HEK293 (cell line): ENCODE results near the gene TGOLN2.

Experiments
- ELK4 ChIP-seq: IDR thresholded peaks from 2 replicates; pipeline ENCODE4 v1.6.1; 2011; ENCODE audit warnings: mild to moderate bottlenecking, low read depth, low read length, borderline replicate concordance
- GFI1B ChIP-seq: fragments of 450-650 bp; formaldehyde crosslinking; IDR thresholded peaks from 2 replicates; pipeline ENCODE4 v1.5.1; 2016; ENCODE audit warnings: missing biosample characterization, missing genetic modification characterization
- HOXA7 ChIP-seq: sonication (generic); formaldehyde crosslinking; IDR thresholded peaks from 2 replicates; pipeline ENCODE4 v1.8.1; 2022; ENCODE audit warnings: missing genetic modification reagents, borderline replicate concordance
- MZF1 ChIP-seq: fragments of 450-650 bp; formaldehyde crosslinking; IDR thresholded peaks from 2 replicates; pipeline ENCODE4 v1.5.1; 2017; ENCODE audit warnings: missing biosample characterization, missing genetic modification characterization, borderline replicate concordance
- RBAK ChIP-seq: fragments of 450-650 bp; formaldehyde crosslinking; IDR thresholded peaks from 2 replicates; pipeline ENCODE4 v1.5.1; 2016; ENCODE audit warnings: missing biosample characterization, missing genetic modification characterization
- REPIN1 ChIP-seq: fragments of 450-650 bp; formaldehyde crosslinking; IDR thresholded peaks from 2 replicates; pipeline ENCODE4 v1.5.1; 2017; ENCODE audit warnings: missing biosample characterization, missing genetic modification characterization, low read depth
- WT1 ChIP-seq: fragments of 450-650 bp; formaldehyde crosslinking; IDR thresholded peaks from 2 replicates; pipeline ENCODE4 v1.5.1; 2016; ENCODE audit warnings: missing biosample characterization, missing genetic modification characterization
- ZBTB1 ChIP-seq: fragments of 450-650 bp; formaldehyde crosslinking; IDR thresholded peaks from 2 replicates; pipeline ENCODE4 v1.5.1; 2016; ENCODE audit warnings: missing biosample characterization, missing genetic modification characterization
- ZBTB48 ChIP-seq: fragments of 450-650 bp; formaldehyde crosslinking; IDR thresholded peaks from 2 replicates; pipeline ENCODE4 v1.5.1; 2016; ENCODE audit warnings: missing biosample characterization, missing genetic modification characterization
- ZFP3 ChIP-seq: fragments of 450-650 bp; formaldehyde crosslinking; IDR thresholded peaks from 2 replicates; pipeline ENCODE4 v1.5.1; 2016; ENCODE audit warnings: low read depth, missing biosample characterization, missing genetic modification characterization
- ZFP41 ChIP-seq: fragments of 450-650 bp; formaldehyde crosslinking; IDR thresholded peaks from 2 replicates; pipeline ENCODE4 v1.5.1; 2016; ENCODE audit warnings: missing biosample characterization, missing genetic modification characterization, borderline replicate concordance
- ZNF138 ChIP-seq: fragments of 450-650 bp; formaldehyde crosslinking; IDR thresholded peaks from 2 replicates; pipeline ENCODE4 v1.5.1; 2016; ENCODE audit warnings: missing biosample characterization, missing genetic modification characterization, borderline replicate concordance
- ZNF202 ChIP-seq: fragments of 450-650 bp; formaldehyde crosslinking; IDR thresholded peaks from 2 replicates; pipeline ENCODE4 v1.5.1; 2016; ENCODE audit warnings: missing biosample characterization, missing genetic modification characterization, borderline replicate concordance
- ZNF391 ChIP-seq: fragments of 450-650 bp; formaldehyde crosslinking; IDR thresholded peaks from 2 replicates; pipeline ENCODE4 v1.5.1; 2016; ENCODE audit warnings: low read depth, missing biosample characterization, missing genetic modification characterization, borderline replicate concordance
- ZNF404 ChIP-seq: fragments of 450-650 bp; formaldehyde crosslinking; IDR thresholded peaks from 2 replicates; pipeline ENCODE4 v1.5.1; 2017; ENCODE audit warnings: missing biosample characterization, missing genetic modification characterization
- ZNF416 ChIP-seq: fragments of 450-650 bp; formaldehyde crosslinking; IDR thresholded peaks from 2 replicates; pipeline ENCODE4 v1.5.1; 2016; ENCODE audit warnings: missing biosample characterization, missing genetic modification characterization
- ZNF426 ChIP-seq: fragments of 450-650 bp; formaldehyde crosslinking; IDR thresholded peaks from 2 replicates; pipeline ENCODE4 v1.5.1; 2017; ENCODE audit warnings: missing biosample characterization, missing genetic modification characterization, mild to moderate bottlenecking, inconsistent platforms, moderate library complexity
- ZNF48 ChIP-seq: fragments of 450-650 bp; formaldehyde crosslinking; IDR thresholded peaks from 2 replicates; pipeline ENCODE4 v1.5.1; 2016; ENCODE audit warnings: missing biosample characterization, missing genetic modification characterization
- ZNF548 ChIP-seq: fragments of 450-650 bp; formaldehyde crosslinking; IDR thresholded peaks from 2 replicates; pipeline ENCODE4 v1.5.1; 2016; ENCODE audit warnings: missing biosample characterization, missing genetic modification characterization
- ZNF558 ChIP-seq: fragments of 450-650 bp; formaldehyde crosslinking; IDR thresholded peaks from 2 replicates; pipeline ENCODE4 v1.5.1; 2016; ENCODE audit warnings: missing biosample characterization, missing genetic modification characterization
- ZNF560 ChIP-seq: fragments of 450-650 bp; formaldehyde crosslinking; IDR thresholded peaks from 2 replicates; pipeline ENCODE4 v1.5.1; 2017; ENCODE audit warnings: missing biosample characterization, missing genetic modification characterization, borderline replicate concordance
- ZNF580 ChIP-seq: fragments of 450-650 bp; formaldehyde crosslinking; IDR thresholded peaks from 2 replicates; pipeline ENCODE4 v1.5.1; 2016; ENCODE audit warnings: missing biosample characterization, missing genetic modification characterization
- ZNF626 ChIP-seq: fragments of 450-650 bp; sonication (Bioruptor Pico); formaldehyde crosslinking; IDR thresholded peaks from 2 replicates; pipeline ENCODE4 v1.5.1; 2018; ENCODE audit warnings: missing biosample characterization, missing genetic modification characterization, inconsistent platforms
- ZNF639 ChIP-seq: fragments of 450-650 bp; formaldehyde crosslinking; IDR thresholded peaks from 2 replicates; pipeline ENCODE4 v1.5.1; 2016; ENCODE audit warnings: missing biosample characterization, missing genetic modification characterization
- ZNF747 ChIP-seq: fragments of 450-650 bp; formaldehyde crosslinking; IDR thresholded peaks from 2 replicates; pipeline ENCODE4 v1.5.1; 2016; ENCODE audit warnings: missing biosample characterization, missing genetic modification characterization
- ZNF768 ChIP-seq: fragments of 450-650 bp; formaldehyde crosslinking; IDR thresholded peaks from 2 replicates; pipeline ENCODE4 v1.5.1; 2018; ENCODE audit warnings: missing biosample characterization, mild to moderate bottlenecking, missing genetic modification characterization
- ZNF776 ChIP-seq: fragments of 450-650 bp; formaldehyde crosslinking; IDR thresholded peaks from 2 replicates; pipeline ENCODE4 v1.5.0; 2017; ENCODE audit warnings: missing biosample characterization, missing genetic modification characterization, borderline replicate concordance
- ZSCAN23 ChIP-seq: fragments of 450-650 bp; formaldehyde crosslinking; IDR thresholded peaks from 2 replicates; pipeline ENCODE4 v1.5.1; 2016; ENCODE audit warnings: missing biosample characterization, missing genetic modification characterization
- ZSCAN4 ChIP-seq: fragments of 450-650 bp; formaldehyde crosslinking; IDR thresholded peaks from 2 replicates; pipeline ENCODE4 v1.5.1; 2017; ENCODE audit warnings: missing biosample characterization, missing genetic modification characterization
- TF ChIP-seq, protein P1 (sequence below): fragments of 450-650 bp; formaldehyde crosslinking; optimal IDR thresholded peaks from 2 replicates; pipeline ENCODE3; 2016; ENCODE audit warnings: missing biosample characterization, mild to moderate bottlenecking, missing genetic modification characterization
- TF ChIP-seq, protein P2 (sequence below): fragments of 450-650 bp; formaldehyde crosslinking; IDR thresholded peaks from 2 replicates; pipeline ENCODE4 v1.5.1; 2016; ENCODE audit warnings: missing biosample characterization, missing genetic modification characterization
- TF ChIP-seq, protein P3 (sequence below): fragments of 450-650 bp; formaldehyde crosslinking; IDR thresholded peaks from 2 replicates; pipeline ENCODE4 v1.5.1; 2016; ENCODE audit warnings: missing biosample characterization, missing genetic modification characterization

The TGOLN2 gene

DNA sequence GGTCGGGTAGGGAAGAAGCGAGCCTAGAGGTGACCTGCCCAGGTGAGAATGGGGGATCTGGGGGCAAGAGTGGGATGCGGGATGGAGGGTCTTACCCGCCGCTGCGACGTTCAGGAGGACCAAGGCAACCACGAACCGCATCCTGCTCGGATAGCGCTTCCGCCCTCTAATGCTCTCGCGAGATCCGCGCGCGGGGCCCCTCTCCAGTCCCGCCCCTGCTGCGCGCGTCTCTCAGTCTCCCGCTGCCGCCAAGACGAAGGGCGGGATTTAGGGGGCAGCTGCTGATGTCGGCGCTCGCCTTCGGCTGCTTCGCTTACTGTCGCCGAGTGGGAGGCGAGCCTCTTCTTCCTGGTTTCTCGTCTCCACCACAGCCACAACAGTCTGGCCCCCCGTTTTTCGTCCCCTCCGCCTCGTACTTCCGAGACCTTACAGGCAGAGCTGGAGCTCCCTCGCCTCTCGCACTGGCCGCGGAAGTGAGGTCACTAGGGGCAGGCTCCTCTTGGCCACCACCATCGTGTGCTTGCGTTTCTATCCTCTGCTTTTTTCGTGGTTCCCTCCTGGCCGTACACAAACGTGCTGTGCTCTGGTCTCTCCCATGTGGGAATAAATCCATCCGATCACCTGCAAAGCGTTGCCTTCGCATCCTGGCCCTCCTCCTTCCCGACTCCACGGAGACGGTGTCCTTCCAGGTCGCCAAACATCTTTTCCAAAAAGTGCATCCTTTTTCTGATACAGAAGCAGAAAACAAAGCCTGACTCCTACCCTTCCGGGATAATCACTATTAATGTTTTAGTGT lies at the start of gene TGOLN2 (continued):
- TF ChIP-seq ZNF639 (tag by site-specific recombination): peak; percentile 73; the same call in 1 of the 2 replicates
- TF ChIP-seq MZF1: no peak
- no peak for TF ChIP-seq ZNF558 (tag by site-specific recombination)
- TF ChIP-seq WT1 (tag by site-specific recombination): peak; percentile 51; the same call in 1 of the 2 replicates
- TF ChIP-seq ZNF202: no peak
- no peak for TF ChIP-seq ZNF426 (tag by site-specific recombination)
- TF ChIP-seq ZNF548 (tag by site-specific recombination): no peak
- no peak for TF ChIP-seq ZNF48 (tag by site-specific recombination)
- TF ChIP-seq ZNF416 (tag by site-specific recombination): no peak
- no peak for TF ChIP-seq ZFP41 (tag by site-specific recombination)
- TF ChIP-seq ZBTB1: no peak
- TF ChIP-seq ZNF776 (tag by site-specific recombination): no peak
- no peak for TF ChIP-seq REPIN1
- TF ChIP-seq ELK4: no peak
- TF ChIP-seq, protein P1, sequence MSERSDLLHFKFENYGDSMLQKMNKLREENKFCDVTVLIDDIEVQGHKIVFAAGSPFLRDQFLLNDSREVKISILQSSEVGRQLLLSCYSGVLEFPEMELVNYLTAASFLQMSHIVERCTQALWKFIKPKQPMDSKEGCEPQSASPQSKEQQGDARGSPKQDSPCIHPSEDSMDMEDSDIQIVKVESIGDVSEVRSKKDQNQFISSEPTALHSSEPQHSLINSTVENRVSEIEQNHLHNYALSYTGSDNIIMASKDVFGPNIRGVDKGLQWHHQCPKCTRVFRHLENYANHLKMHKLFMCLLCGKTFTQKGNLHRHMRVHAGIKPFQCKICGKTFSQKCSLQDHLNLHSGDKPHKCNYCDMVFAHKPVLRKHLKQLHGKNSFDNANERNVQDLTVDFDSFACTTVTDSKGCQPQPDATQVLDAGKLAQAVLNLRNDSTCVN (tag by site-specific recombination): peak; percentile 81
- TF ChIP-seq ZNF747: no peak
- no peak for TF ChIP-seq GFI1B (tag by site-specific recombination)
- TF ChIP-seq, protein P2, sequence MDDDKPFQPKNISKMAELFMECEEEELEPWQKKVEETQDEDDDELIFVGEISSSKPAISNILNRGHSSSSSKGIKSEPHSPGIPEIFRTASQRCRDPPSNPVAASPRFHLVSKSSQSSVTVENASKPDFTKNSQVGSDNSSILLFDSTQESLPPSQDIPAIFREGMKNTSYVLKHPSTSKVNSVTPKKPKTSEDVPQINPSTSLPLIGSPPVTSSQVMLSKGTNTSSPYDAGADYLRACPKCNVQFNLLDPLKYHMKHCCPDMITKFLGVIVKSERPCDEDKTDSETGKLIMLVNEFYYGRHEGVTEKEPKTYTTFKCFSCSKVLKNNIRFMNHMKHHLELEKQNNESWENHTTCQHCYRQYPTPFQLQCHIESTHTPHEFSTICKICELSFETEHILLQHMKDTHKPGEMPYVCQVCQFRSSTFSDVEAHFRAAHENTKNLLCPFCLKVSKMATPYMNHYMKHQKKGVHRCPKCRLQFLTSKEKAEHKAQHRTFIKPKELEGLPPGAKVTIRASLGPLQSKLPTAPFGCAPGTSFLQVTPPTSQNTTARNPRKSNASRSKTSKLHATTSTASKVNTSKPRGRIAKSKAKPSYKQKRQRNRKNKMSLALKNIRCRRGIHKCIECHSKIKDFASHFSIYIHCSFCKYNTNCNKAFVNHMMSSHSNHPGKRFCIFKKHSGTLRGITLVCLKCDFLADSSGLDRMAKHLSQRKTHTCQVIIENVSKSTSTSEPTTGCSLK (tag by site-specific recombination): no peak
- no peak for TF ChIP-seq ZNF138 (tag by site-specific recombination)
- no peak for TF ChIP-seq ZFP3 (tag by site-specific recombination)
- TF ChIP-seq, protein P3, sequence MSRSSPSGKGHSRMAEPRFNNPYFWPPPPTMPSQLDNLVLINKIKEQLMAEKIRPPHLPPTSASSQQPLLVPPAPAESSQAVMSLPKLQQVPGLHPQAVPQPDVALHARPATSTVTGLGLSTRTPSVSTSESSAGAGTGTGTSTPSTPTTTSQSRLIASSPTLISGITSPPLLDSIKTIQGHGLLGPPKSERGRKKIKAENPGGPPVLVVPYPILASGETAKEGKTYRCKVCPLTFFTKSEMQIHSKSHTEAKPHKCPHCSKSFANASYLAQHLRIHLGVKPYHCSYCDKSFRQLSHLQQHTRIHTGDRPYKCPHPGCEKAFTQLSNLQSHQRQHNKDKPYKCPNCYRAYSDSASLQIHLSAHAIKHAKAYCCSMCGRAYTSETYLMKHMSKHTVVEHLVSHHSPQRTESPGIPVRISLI (tag by site-specific recombination): no peak; the same call in 1 of the 2 replicates
- no peak for TF ChIP-seq HOXA7
- TF ChIP-seq ZBTB48 (tag by site-specific recombination): peak; percentile 67; the same call in 1 of the 2 replicates
- peak; percentile 67; the same call in 1 of the 2 replicates for TF ChIP-seq ZNF391 (tag by site-specific recombination)
- no peak for TF ChIP-seq ZNF768 (tag by site-specific recombination)
- no peak for TF ChIP-seq ZNF404 (tag by site-specific recombination)
- 0 out of 2 replicates have a peak, but pooled peaks have one; percentile 8 for TF ChIP-seq ZSCAN4
- TF ChIP-seq ZSCAN23 (tag by site-specific recombination): 0 out of 2 replicates have a peak, but pooled peaks have one; percentile 32
- no peak for TF ChIP-seq RBAK (tag by site-specific recombination)
- peak; percentile 63 for TF ChIP-seq ZNF580 (tag by site-specific recombination)
- no peak for TF ChIP-seq ZNF626 (tag by site-specific recombination)
- TF ChIP-seq ZNF560 (tag by site-specific recombination): no peak
